ENCODE results near the gene TBC1D22A. TPM values are rescaled to one million over a fixed set of nuclear protein-coding genes. Genes with fewer than 3 reads are reported as not detected.

The TBC1D22A gene
- total RNA-seq, 1 donor = 17.7 TPM

GRCh38 chr22:46881373-46882118 lies 119.1 kb downstream of the TBC1D22A start:
- H3K9me3 ChIP-seq (ENCODE audit: low read depth, low read length) = no peaks in the 10 kb centered on the region
- TF ChIP-seq CTCF (IDR thresholded peaks at IDR 0.05; ENCODE audit: extremely low read depth, low read depth, low read length) = no peak

GRCh38 chr22:46883092-46883910 lies 120.9 kb downstream of the TBC1D22A start:
- no peaks in the 10 kb centered on the region for H3K9me3 ChIP-seq (ENCODE audit: low read depth, low read length)
- H3K36me3 ChIP-seq (ENCODE audit: insufficient read depth, low read length) = no peaks in the 10 kb centered on the region
- H4K20me1 ChIP-seq (ENCODE audit: insufficient read depth, low read length) = peaks cover 16% of the 10 kb centered on the region
- H3K4me2 ChIP-seq (ENCODE audit: insufficient read depth, low read length) = no peak overlapping the region
- H3K79me2 ChIP-seq (ENCODE audit: insufficient read depth, low read length) = peaks cover 6% of the 10 kb centered on the region
- DNase-seq (ENCODE audit: insufficient read length, low spot score, missing footprints) = no peak
- H2AFZ ChIP-seq (ENCODE audit: low read length) = no peak overlapping the region
- no peak overlapping the region for H3K4me3 ChIP-seq (ENCODE audit: insufficient read depth, low read length)
- peaks cover 8% of the 10 kb centered on the region for H3K4me1 ChIP-seq (ENCODE audit: insufficient read depth, low read length)
- H3K27ac ChIP-seq (ENCODE audit: low read depth, low read length) = no peak overlapping the region
- no peaks in the 10 kb centered on the region for H3K27me3 ChIP-seq (ENCODE audit: insufficient read depth, low read length)
- TF ChIP-seq CTCF (IDR thresholded peaks at IDR 0.05; ENCODE audit: extremely low read depth, low read depth, low read length) = no peak

More at GRCh38 chr22:46881373-46882118, 119.1 kb downstream of the TBC1D22A start:
- DNase-seq (ENCODE audit: insufficient read length, low spot score, missing footprints) = peak; percentile 80
- no peaks in the 10 kb centered on the region for H3K27me3 ChIP-seq (ENCODE audit: insufficient read depth, low read length)
- H4K20me1 ChIP-seq (ENCODE audit: insufficient read depth, low read length) = peaks cover 16% of the 10 kb centered on the region
- H2AFZ ChIP-seq (ENCODE audit: low read length) = no peak overlapping the region
- no peak overlapping the region for H3K4me2 ChIP-seq (ENCODE audit: insufficient read depth, low read length)
- no peaks in the 10 kb centered on the region for H3K36me3 ChIP-seq (ENCODE audit: insufficient read depth, low read length)
- peaks cover 8% of the 10 kb centered on the region for H3K79me2 ChIP-seq (ENCODE audit: insufficient read depth, low read length)
- no peak overlapping the region for H3K27ac ChIP-seq (ENCODE audit: low read depth, low read length)
- H3K4me3 ChIP-seq (ENCODE audit: insufficient read depth, low read length) = no peak overlapping the region
- peaks cover 8% of the 10 kb centered on the region for H3K4me1 ChIP-seq (ENCODE audit: insufficient read depth, low read length)

- no peak overlapping the region for H3K4me2 ChIP-seq (ENCODE audit: insufficient read depth, low read length)
- no peak overlapping the region for H3K4me3 ChIP-seq (ENCODE audit: insufficient read depth, low read length)
- H4K20me1 ChIP-seq (ENCODE audit: insufficient read depth, low read length) = peaks cover 16% of the 10 kb centered on the region
- TF ChIP-seq CTCF (IDR thresholded peaks at IDR 0.05; ENCODE audit: extremely low read depth, low read depth, low read length) = no peak
- no peak overlapping the region for H2AFZ ChIP-seq (ENCODE audit: low read length)
- DNase-seq (ENCODE audit: insufficient read length, low spot score, missing footprints) = no peak
- no peaks in the 10 kb centered on the region for H3K27me3 ChIP-seq (ENCODE audit: insufficient read depth, low read length)
- H3K9me3 ChIP-seq (ENCODE audit: low read depth, low read length) = no peaks in the 10 kb centered on the region
- peaks cover 6% of the 10 kb centered on the region for H3K79me2 ChIP-seq (ENCODE audit: insufficient read depth, low read length)
- no peaks in the 10 kb centered on the region for H3K4me1 ChIP-seq (ENCODE audit: insufficient read depth, low read length)
- H3K27ac ChIP-seq (ENCODE audit: low read depth, low read length) = no peak overlapping the region
- no peaks in the 10 kb centered on the region for H3K36me3 ChIP-seq (ENCODE audit: insufficient read depth, low read length)
Observed at GRCh38 chr22:46884365-46884764, 121.9 kb downstream of the TBC1D22A start.

GRCh38 chr22:46887978-46888377 lies 125.5 kb downstream of the TBC1D22A start:
- no peak for DNase-seq (ENCODE audit: insufficient read length, low spot score, missing footprints)
- H3K36me3 ChIP-seq (ENCODE audit: insufficient read depth, low read length) = peaks cover 5% of the 10 kb centered on the region
- no peaks in the 10 kb centered on the region for H3K9me3 ChIP-seq (ENCODE audit: low read depth, low read length)
- no peak overlapping the region for H3K4me3 ChIP-seq (ENCODE audit: insufficient read depth, low read length)
- H3K79me2 ChIP-seq (ENCODE audit: insufficient read depth, low read length) = peaks cover 6% of the 10 kb centered on the region
- no peaks in the 10 kb centered on the region for H3K27me3 ChIP-seq (ENCODE audit: insufficient read depth, low read length)
- no peak overlapping the region for H2AFZ ChIP-seq (ENCODE audit: low read length)
- no peak overlapping the region for H3K27ac ChIP-seq (ENCODE audit: low read depth, low read length)
- TF ChIP-seq CTCF (IDR thresholded peaks at IDR 0.05; ENCODE audit: extremely low read depth, low read depth, low read length) = no peak
- peaks cover 5% of the 10 kb centered on the region for H4K20me1 ChIP-seq (ENCODE audit: insufficient read depth, low read length)
- H3K4me2 ChIP-seq (ENCODE audit: insufficient read depth, low read length) = no peak overlapping the region
- H3K4me1 ChIP-seq (ENCODE audit: insufficient read depth, low read length) = no peaks in the 10 kb centered on the region

All from osteoblast (primary cell).